ENCODE measurements around the gene RHBDL3. TPM values are rescaled to one million over a fixed set of nuclear protein-coding genes. Genes with fewer than 3 reads are reported as not detected.
"Not testable (repeated sequence)": the region's sequence is repeated elsewhere in the genome, so short reads cannot be mapped to it uniquely, and the experiment has no call there.

Gene RHBDL3
- total RNA-seq, 1 donor, result 0.09 TPM

GRCh38 chr17:32305049-32305448 lies 39.4 kb downstream of the RHBDL3 start:
- no peak for DNase-seq (ENCODE audit: low read depth)
- TF ChIP-seq CTCF (IDR thresholded peaks at IDR 0.05; ENCODE audit: insufficient read depth, low read length), result no peak

GRCh38 chr17:32307658-32308057 lies 42.0 kb downstream of the RHBDL3 start:
- TF ChIP-seq CTCF (IDR thresholded peaks at IDR 0.05; ENCODE audit: insufficient read depth, low read length), result no peak
- no peak overlapping the region for H3K4me3 ChIP-seq (ENCODE audit: low read depth, low read length)
- no peak for DNase-seq (ENCODE audit: low read depth)

More at GRCh38 chr17:32305049-32305448, 39.4 kb downstream of the RHBDL3 start:
- no peak overlapping the region for H3K4me3 ChIP-seq (ENCODE audit: low read depth, low read length)

GRCh38 chr17:32311028-32311536 lies 45.5 kb downstream of the RHBDL3 start:
- no peak for DNase-seq (ENCODE audit: low read depth)
- no peak overlapping the region for H3K4me3 ChIP-seq (ENCODE audit: low read depth, low read length)
- no peak for TF ChIP-seq CTCF (IDR thresholded peaks at IDR 0.05; ENCODE audit: insufficient read depth, low read length)

- H3K4me3 ChIP-seq (ENCODE audit: low read depth, low read length), result no peak overlapping the region
- no peak for DNase-seq (ENCODE audit: low read depth)
- no peak for TF ChIP-seq CTCF (IDR thresholded peaks at IDR 0.05; ENCODE audit: insufficient read depth, low read length)
Measured at GRCh38 chr17:32314636-32315035, 49.0 kb downstream of the RHBDL3 start.

- DNase-seq (ENCODE audit: low read depth), result no peak
- TF ChIP-seq CTCF (IDR thresholded peaks at IDR 0.05; ENCODE audit: insufficient read depth, low read length), result no peak
- H3K4me3 ChIP-seq (ENCODE audit: low read depth, low read length), result no peak overlapping the region
Measured at GRCh38 chr17:32315171-32315570, 49.5 kb downstream of the RHBDL3 start.

- not testable (repeated sequence) for H3K4me3 ChIP-seq (ENCODE audit: low read depth, low read length); DNase-seq (ENCODE audit: low read depth)
Measured at GRCh38 chr17:32316653-32317052, 51.0 kb downstream of the RHBDL3 start.

GRCh38 chr17:32317353-32317752 lies 51.7 kb downstream of the RHBDL3 start:
- no peak overlapping the region for H3K4me3 ChIP-seq (ENCODE audit: low read depth, low read length)
- no peak for DNase-seq (ENCODE audit: low read depth)
- TF ChIP-seq CTCF (IDR thresholded peaks at IDR 0.05; ENCODE audit: insufficient read depth, low read length), result no peak
